Activated T-cell treated with anti-CD3 and anti-CD28 coated beads, Interleukin-2, amount 50 U/mL, for 24 hours (primary cell): ENCODE measurements around the gene TWIST1.

ENCODE experiments used
- DNase-seq: peaks from one replicate; pipeline ENCODE4 v3.0.0-alpha.2; 2020
- H3K27ac Mint-ChIP-seq: 2 replicates; pipeline ENCODE4 v1.8.0; 2020; ENCODE audit warnings: mild to moderate bottlenecking, mixed read lengths
- H3K27me3 Mint-ChIP-seq: 2 replicates; pipeline ENCODE4 v1.8.0; 2020; ENCODE audit warnings: mixed read lengths
- H3K36me3 Mint-ChIP-seq: 2 replicates; pipeline ENCODE4 v1.8.0; 2020; ENCODE audit warnings: low read depth, mixed read lengths
- H3K4me1 Mint-ChIP-seq: 2 replicates; pipeline ENCODE4 v1.8.0; 2020; ENCODE audit warnings: low read depth, mixed read lengths
- H3K4me3 Mint-ChIP-seq: 2 replicates; pipeline ENCODE4 v1.8.0; 2020; ENCODE audit warnings: mild to moderate bottlenecking, moderate library complexity, mixed read lengths
- H3K9me3 Mint-ChIP-seq: 2 replicates; pipeline ENCODE4 v1.8.0; 2020; ENCODE audit warnings: mixed read lengths

TWIST1 gene

GRCh38 chr7:19117091-19117869 is at the start of gene TWIST1:
TSS of gene TWIST1 (minus strand) at chr7:19117636. CDS start at chr7:19117321, 315 bp downstream.
- Mint-ChIP-seq H3K4me3 (peak within 1 kb of the TSS; percentile 15), H3K4me1 (peaks cover 3% of the 10 kb centered on the region), H3K27me3 (peaks cover 78% of the 10 kb centered on the region), H3K27ac (no peak within 1 kb of the TSS), H3K36me3 (no peaks in the 10 kb centered on the region), H3K9me3 (no peaks in the 10 kb centered on the region)
- peak; percentile 28 for DNase-seq

DNA sequence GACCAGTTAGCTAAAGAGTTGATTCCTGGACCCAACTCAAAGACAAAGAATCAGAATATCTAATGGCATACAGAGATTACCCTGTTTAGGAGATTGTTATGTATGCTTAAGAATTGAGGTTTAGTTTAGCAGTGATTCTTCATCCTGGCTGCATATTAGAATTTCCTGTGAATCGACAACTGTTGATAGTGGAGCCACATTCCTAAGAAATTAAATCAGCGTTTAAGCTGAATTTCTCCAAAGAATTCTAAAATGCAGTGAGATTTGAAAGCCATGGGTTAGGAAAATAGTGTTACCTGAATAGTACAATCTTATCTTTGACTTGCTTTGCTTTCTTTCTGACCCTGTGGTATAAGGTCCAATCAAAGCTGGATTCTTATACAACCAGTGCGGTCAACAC is 44.2 kb upstream of the TWIST1 start:
- H3K9me3 Mint-ChIP-seq, result no peaks in the 10 kb centered on the region
- no peak overlapping the region for H3K4me3 Mint-ChIP-seq
- no peaks in the 10 kb centered on the region for H3K4me1 Mint-ChIP-seq
- H3K36me3 Mint-ChIP-seq, result no peaks in the 10 kb centered on the region
- H3K27me3 Mint-ChIP-seq, result no peaks in the 10 kb centered on the region
- DNase-seq, result no peak
- no peak overlapping the region for H3K27ac Mint-ChIP-seq

DNA sequence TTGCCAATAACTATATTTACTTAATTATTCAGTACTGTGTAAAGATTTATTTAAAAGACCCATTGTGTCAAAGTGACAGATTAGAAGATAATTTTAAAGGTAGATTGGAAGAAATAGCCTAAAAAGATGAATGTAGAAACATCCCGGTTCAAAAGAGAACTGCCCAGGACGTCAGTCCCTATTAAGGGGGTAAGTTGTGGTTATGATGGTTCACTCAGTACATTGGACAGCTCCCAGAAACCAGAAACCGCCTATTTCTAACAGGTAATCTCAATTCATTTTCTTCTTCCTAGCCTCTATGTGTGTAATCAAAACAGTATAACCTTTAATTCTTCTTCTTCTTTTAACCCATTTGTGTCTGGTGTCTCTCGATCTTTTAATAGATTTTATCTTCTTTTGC is 29.3 kb upstream of the TWIST1 start:
- peaks cover 3% of the 10 kb centered on the region for H3K9me3 Mint-ChIP-seq
- no peak for DNase-seq

GRCh38 chr7:19145434-19146115 is 28.1 kb upstream of the TWIST1 start:
- Mint-ChIP-seq H3K27me3 (peaks cover 46% of the 10 kb centered on the region), H3K4me3 (no peak overlapping the region), H3K4me1 (no peaks in the 10 kb centered on the region), H3K36me3 (no peaks in the 10 kb centered on the region), H3K27ac (no peak overlapping the region), H3K9me3 (peaks cover 3% of the 10 kb centered on the region)
- no peak for DNase-seq

More for the DNA sequence above, 29.3 kb upstream of the TWIST1 start:
- Mint-ChIP-seq H3K4me1 (no peaks in the 10 kb centered on the region), H3K36me3 (no peaks in the 10 kb centered on the region), H3K27ac (no peak overlapping the region), H3K27me3 (peaks cover 46% of the 10 kb centered on the region), H3K4me3 (no peak overlapping the region)

DNA sequence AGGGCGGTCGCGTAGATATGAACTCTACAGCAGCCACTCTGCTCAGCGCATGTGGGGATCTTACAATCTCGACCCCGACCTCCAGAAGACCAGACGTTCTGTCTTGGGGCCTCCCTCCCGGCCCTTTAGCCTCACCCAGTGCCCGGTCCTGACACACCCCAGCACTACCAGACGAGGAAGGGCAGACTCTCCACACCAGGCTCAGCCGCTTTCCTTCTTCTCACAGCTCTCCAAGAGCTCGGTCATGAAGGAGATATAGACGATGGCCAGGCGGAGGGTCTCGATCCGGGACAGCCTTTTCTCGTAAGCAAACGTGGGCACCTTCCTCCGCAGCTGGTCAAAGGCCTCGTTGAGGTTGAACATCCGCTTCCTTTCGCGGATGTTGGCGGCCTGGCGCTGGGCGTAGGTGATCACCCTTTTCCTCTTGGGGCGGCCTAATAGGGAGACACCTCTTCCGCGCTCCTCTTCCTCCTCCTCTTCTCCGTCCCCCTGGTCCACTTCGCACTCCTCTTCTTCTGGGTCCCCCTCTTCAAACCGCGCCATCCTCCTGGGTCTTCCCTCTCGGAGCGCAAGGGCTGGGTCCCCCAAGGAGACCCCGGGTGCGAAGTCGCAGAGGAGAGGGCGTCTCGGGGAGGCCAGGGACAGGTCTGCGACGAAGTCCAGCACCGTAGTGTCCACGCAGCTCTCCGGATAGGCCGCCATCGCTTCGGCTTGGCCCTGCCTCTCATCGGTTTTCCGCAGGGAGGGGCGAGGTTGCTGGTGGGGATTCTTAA is 27.4 kb upstream of the TWIST1 start, which contains the start of gene FERD3L:
FERD3L (minus strand) TSS at position 761 of the 773 bp plus-strand sequence; CDS start at position 702, 59 bp downstream.
- no peak for DNase-seq
- no peaks in the 10 kb centered on the region for H3K4me1 Mint-ChIP-seq
- H3K27ac Mint-ChIP-seq, result no peak within 1 kb of the TSS
- peaks cover 46% of the 10 kb centered on the region for H3K27me3 Mint-ChIP-seq
- no peak within 1 kb of the TSS for H3K4me3 Mint-ChIP-seq
- peaks cover 3% of the 10 kb centered on the region for H3K9me3 Mint-ChIP-seq
- H3K36me3 Mint-ChIP-seq, result no peaks in the 10 kb centered on the region

GRCh38 chr7:19143881-19144574 is 26.6 kb upstream of the TWIST1 start:
- Mint-ChIP-seq H3K36me3 (no peaks in the 10 kb centered on the region), H3K27ac (no peak overlapping the region), H3K4me1 (no peaks in the 10 kb centered on the region), H3K27me3 (peaks cover 46% of the 10 kb centered on the region), H3K4me3 (no peak overlapping the region), H3K9me3 (peaks cover 3% of the 10 kb centered on the region)
- DNase-seq, result no peak

GRCh38 chr7:19139706-19140327 is 22.4 kb upstream of the TWIST1 start:
- H3K4me3 Mint-ChIP-seq, result no peak overlapping the region
- no peak overlapping the region for H3K27ac Mint-ChIP-seq
- DNase-seq, result no peak
- no peaks in the 10 kb centered on the region for H3K36me3 Mint-ChIP-seq
- no peaks in the 10 kb centered on the region for H3K4me1 Mint-ChIP-seq
- H3K9me3 Mint-ChIP-seq, result peaks cover 2% of the 10 kb centered on the region
- H3K27me3 Mint-ChIP-seq, result peaks cover 24% of the 10 kb centered on the region

DNA sequence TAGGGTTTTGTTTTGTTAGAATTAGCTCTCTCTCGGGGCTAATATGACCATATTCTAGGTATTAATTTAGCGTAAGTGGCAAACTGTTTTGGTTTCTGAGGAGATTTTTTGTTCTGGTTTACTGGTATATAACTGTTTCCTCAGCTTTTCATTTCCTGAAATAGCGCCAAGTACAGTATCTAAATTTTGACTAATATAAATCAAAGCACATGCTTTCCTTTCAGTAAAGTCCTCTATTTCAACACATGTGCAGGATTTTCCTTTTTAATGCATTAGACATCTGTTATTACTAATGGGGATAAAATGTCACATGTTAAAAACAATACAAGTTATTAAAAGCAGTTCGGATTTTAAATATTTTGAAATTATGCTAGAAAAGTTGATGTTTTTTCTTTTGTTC is 16.4 kb upstream of the TWIST1 start:
- Mint-ChIP-seq H3K27ac (no peak overlapping the region), H3K4me1 (no peaks in the 10 kb centered on the region), H3K27me3 (peaks cover 2% of the 10 kb centered on the region), H3K9me3 (peaks cover 2% of the 10 kb centered on the region), H3K4me3 (no peak overlapping the region), H3K36me3 (no peaks in the 10 kb centered on the region)
- no peak for DNase-seq

DNA sequence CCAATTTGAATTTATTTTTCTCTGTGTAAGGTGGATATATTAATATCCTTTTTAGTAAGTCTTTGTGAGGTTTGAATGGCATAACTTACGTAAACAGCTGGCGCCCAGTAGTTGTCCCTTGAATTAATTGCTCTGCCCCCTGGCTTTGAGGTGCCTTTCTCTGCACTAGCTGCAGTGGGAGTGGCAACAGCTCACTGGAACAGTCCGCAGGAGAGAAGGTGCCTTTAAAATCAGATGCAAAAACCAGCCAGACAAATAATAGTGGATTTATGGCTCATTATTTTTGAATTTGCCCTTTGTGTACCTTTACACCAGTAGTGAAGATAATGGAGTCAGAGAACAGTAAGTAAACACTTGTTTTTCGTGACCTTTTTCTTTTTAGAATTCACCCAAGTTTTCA is 16.0 kb upstream of the TWIST1 start:
- H3K4me1 Mint-ChIP-seq, result no peaks in the 10 kb centered on the region

GRCh38 chr7:19128856-19129255 is 11.4 kb upstream of the TWIST1 start:
- Mint-ChIP-seq H3K27me3 (peaks cover 2% of the 10 kb centered on the region), H3K9me3 (no peaks in the 10 kb centered on the region), H3K4me1 (no peaks in the 10 kb centered on the region), H3K27ac (no peak overlapping the region), H3K36me3 (no peaks in the 10 kb centered on the region), H3K4me3 (no peak overlapping the region)
- no peak for DNase-seq

More for the DNA sequence above, 16.0 kb upstream of the TWIST1 start:
- Mint-ChIP-seq H3K9me3 (peaks cover 2% of the 10 kb centered on the region), H3K27ac (no peak overlapping the region), H3K27me3 (peaks cover 2% of the 10 kb centered on the region), H3K36me3 (no peaks in the 10 kb centered on the region), H3K4me3 (no peak overlapping the region)
- no peak for DNase-seq

DNA sequence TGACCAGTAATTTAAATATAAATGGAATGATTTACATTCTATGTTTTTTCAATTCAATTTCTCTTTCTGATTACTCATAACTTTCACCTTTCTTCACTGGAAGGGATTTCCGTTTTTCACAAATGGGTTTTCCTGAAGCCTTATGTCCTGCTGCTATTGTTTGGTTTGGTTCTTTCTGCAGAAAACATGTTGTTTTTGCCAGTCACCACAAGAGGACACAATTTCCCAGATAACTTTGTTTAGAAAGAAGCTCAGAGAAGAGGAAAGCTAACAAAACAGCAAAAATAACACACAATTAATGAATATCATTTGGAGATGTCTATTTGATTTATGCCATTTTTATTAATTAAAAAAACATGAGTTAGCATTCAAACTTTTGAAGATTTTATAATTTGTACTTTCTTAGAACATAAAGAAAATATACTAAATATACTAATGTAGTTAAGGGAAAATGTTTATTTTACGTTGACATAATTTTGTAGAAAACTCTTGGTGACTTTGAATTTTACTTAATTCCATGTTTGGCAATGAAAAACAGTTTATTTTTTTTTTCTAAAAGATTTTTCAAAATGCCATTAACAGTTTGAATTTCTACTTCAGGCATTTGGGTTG is 4.6 kb upstream of the TWIST1 start:
- H3K9me3 Mint-ChIP-seq, result peaks cover 4% of the 10 kb centered on the region
- H3K27ac Mint-ChIP-seq, result no peak overlapping the region
- no peaks in the 10 kb centered on the region for H3K4me1 Mint-ChIP-seq
- peaks cover 50% of the 10 kb centered on the region for H3K27me3 Mint-ChIP-seq
- DNase-seq, result no peak
- H3K4me3 Mint-ChIP-seq, result no peak overlapping the region
- no peaks in the 10 kb centered on the region for H3K36me3 Mint-ChIP-seq

DNA sequence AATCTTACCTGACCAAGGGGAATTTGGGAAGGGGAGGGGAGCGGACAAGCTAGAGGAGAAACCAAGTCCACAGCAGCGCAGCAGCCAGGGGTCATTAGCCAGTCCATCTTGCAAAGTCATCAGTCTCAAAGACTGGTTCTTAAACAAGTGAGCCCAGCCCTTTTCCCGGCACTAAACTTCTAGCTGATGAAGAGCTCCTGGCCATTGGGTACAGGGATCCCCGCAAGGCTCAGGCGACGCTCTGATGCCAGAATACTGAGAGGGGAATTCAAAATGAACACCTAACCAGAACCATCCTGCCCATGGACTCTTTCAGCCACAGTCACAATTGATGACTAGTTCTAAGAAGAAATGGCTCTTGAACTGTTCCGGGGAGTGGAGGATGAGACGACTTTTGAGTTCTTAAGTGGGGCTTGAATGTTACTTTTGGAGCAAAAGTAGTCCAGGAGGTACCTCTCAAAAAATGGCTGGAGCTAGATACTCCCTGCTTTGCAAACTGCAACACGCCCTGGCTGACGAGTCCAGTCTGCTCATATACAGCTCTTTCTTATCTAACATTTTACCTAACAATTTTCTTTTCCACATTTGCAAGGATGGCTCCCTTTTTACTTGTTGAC is 2.5 kb upstream of the TWIST1 start:
- Mint-ChIP-seq H3K36me3 (no peaks in the 10 kb centered on the region), H3K27ac (no peak overlapping the region), H3K27me3 (peaks cover 63% of the 10 kb centered on the region), H3K4me3 (no peak overlapping the region), H3K9me3 (peaks cover 4% of the 10 kb centered on the region), H3K4me1 (peaks cover 3% of the 10 kb centered on the region)
- DNase-seq, result no peak

- Mint-ChIP-seq H3K27me3 (peaks cover 70% of the 10 kb centered on the region), H3K4me1 (peaks cover 3% of the 10 kb centered on the region), H3K9me3 (peaks cover 4% of the 10 kb centered on the region), H3K27ac (no peak overlapping the region), H3K36me3 (no peaks in the 10 kb centered on the region), H3K4me3 (no peak overlapping the region)
- DNase-seq, result no peak
These were observed 1.9 kb upstream of the TWIST1 start for GRCh38 chr7:19119372-19119771.
